Liver (tissue), 9 donors: ENCODE measurements around the gene BTNL8. TPM values are rescaled to one million over a fixed set of nuclear protein-coding genes. Genes with fewer than 3 reads are reported as not detected.

ENCODE experiments used
- DNase-seq: peaks from one replicate; pipeline ENCODE4 v3.0.0-alpha.2; 2017; ENCODE audit warnings: low spot score
- H3K27ac ChIP-seq, 2 donors: one replicate each; pipeline ENCODE4 v1.7.0; 2013; ENCODE audit warnings: inconsistent platforms in 2 of 2, low read length in 2 of 2, control low read depth in 1 of 2, low read depth in 1 of 2, mild to moderate bottlenecking in 1 of 2
- H3K27me3 ChIP-seq, 4 donors: one replicate each; pipeline versions ENCODE4 v1.6.1 to v1.7.0; 2013; ENCODE audit warnings: low read length in 3 of 4, inconsistent platforms in 1 of 4, mild to moderate bottlenecking in 1 of 4, moderate library complexity in 1 of 4; ENCODE audit not compliant: control insufficient read depth in 4 of 4, insufficient read depth in 4 of 4
- H3K36me3 ChIP-seq, 4 donors: one replicate each; pipeline versions ENCODE4 v1.6.1 to v1.7.0; 2013; ENCODE audit warnings: low read length in 3 of 4, mild to moderate bottlenecking in 3 of 4, low read depth in 1 of 4, moderate library complexity in 1 of 4; ENCODE audit not compliant: control insufficient read depth in 4 of 4, insufficient read depth in 3 of 4
- H3K4me1 ChIP-seq, 4 donors: one replicate each; pipeline versions ENCODE4 v1.6.1 to v1.7.0; 2013; ENCODE audit warnings: low read length in 3 of 4, mild to moderate bottlenecking in 3 of 4, moderate library complexity in 1 of 4; ENCODE audit not compliant: control insufficient read depth in 4 of 4, insufficient read depth in 4 of 4
- H3K4me3 ChIP-seq, 3 donors: one replicate each; pipeline versions ENCODE4 v1.6.1 to v1.7.0; 2013; ENCODE audit warnings: low read length in 3 of 3, control low read depth in 1 of 3, low read depth in 1 of 3, mild to moderate bottlenecking in 1 of 3
- H3K9ac ChIP-seq, 2 donors: one replicate each; pipeline ENCODE4 v1.7.0; 2013; ENCODE audit warnings: low read length in 2 of 2, mild to moderate bottlenecking in 2 of 2, moderate library complexity in 2 of 2, control low read depth in 1 of 2, low read depth in 1 of 2
- H3K9me3 ChIP-seq, 4 donors: one replicate each; pipeline versions ENCODE4 v1.6.1 to v1.7.0; 2013; ENCODE audit warnings: low read length in 3 of 4; ENCODE audit not compliant: control insufficient read depth in 4 of 4
- EGR1 ChIP-seq, 2 donors: IDR thresholded peaks; 2 replicates each; pipeline ENCODE4 v1.6.1; 2016 to 2018; ENCODE audit warnings: antibody characterized with exemption in 2 of 2, low read depth in 2 of 2
- FOXA1 ChIP-seq: IDR thresholded peaks from 2 replicates; pipeline ENCODE4 v1.6.1; 2016; ENCODE audit warnings: antibody characterized with exemption
- FOXA2 ChIP-seq: IDR thresholded peaks from 2 replicates; pipeline ENCODE4 v1.6.1; 2016; ENCODE audit warnings: antibody characterized with exemption
- HNF4A ChIP-seq, 2 donors: conservative IDR thresholded peaks; 2 replicates each; pipeline ENCODE4 v1.6.1; 2016; ENCODE audit warnings: antibody characterized with exemption in 2 of 2, mild to moderate bottlenecking in 2 of 2
- HNF4G ChIP-seq: IDR thresholded peaks from 2 replicates; pipeline ENCODE4 v1.6.1; 2016; ENCODE audit warnings: antibody characterized with exemption
- JUND ChIP-seq, 2 donors: IDR thresholded peaks; 2 replicates each; pipeline ENCODE4 v1.6.1; 2016; ENCODE audit warnings: antibody characterized with exemption in 2 of 2
- MAX ChIP-seq: IDR thresholded peaks from 2 replicates; pipeline ENCODE4 v1.6.1; 2016; ENCODE audit warnings: antibody characterized with exemption
- NR2F2 ChIP-seq: IDR thresholded peaks from 2 replicates; pipeline ENCODE4 v1.6.1; 2016; ENCODE audit warnings: antibody characterized with exemption
- RXRA ChIP-seq, 2 donors: IDR thresholded peaks; 2 replicates each; pipeline ENCODE4 v1.6.1; 2017 to 2018; ENCODE audit warnings: antibody characterized with exemption in 2 of 2, mild to moderate bottlenecking in 1 of 2
- SP1 ChIP-seq: IDR thresholded peaks from 2 replicates; pipeline ENCODE4 v1.6.1; 2018; ENCODE audit warnings: antibody characterized with exemption, mild to moderate bottlenecking
- TAF1 ChIP-seq: conservative IDR thresholded peaks from 2 replicates; pipeline ENCODE4 v1.6.1; 2016; ENCODE audit warnings: antibody characterized with exemption, mild to moderate bottlenecking
- YY1 ChIP-seq: IDR thresholded peaks from 2 replicates; pipeline ENCODE4 v1.6.1; 2016; ENCODE audit warnings: antibody characterized with exemption, mild to moderate bottlenecking
- WGBS: extraction: QIAGEN DNeasy Blood & Tissue Kit; methylation state at CpG from one replicate; pipeline ENCODE4 v1.1.7; 2013; 5-methylcytosine and 5-hydroxymethylcytosine counted together
- polyA plus RNA-seq, 2 donors: library from polyadenylated mRNA; stranded (reverse) in 1 of 2; unstranded in 1 of 2; fragments of 200-250 nt in 1 of 2; fragments of >200 nt in 1 of 2; fragmentation: Nextera tagmentation in 1 of 2; extraction: Ambion mirVana in 1 of 2; gene quantifications; one replicate each; pipeline versions ENCODE4 v1.2.1 to v1.2.3, GENCODE V29; 2013 to 2015
- total RNA-seq, 2 donors: library from RNA; depleted of rRNA; stranded (reverse); fragments of >200 nt; gene quantifications; one replicate each; pipeline ENCODE4 v1.2.3, GENCODE V29; 2014
- TF ChIP-seq, protein P1 (sequence below): IDR thresholded peaks from 2 replicates; pipeline ENCODE4 v1.6.1; 2016; ENCODE audit warnings: antibody characterized with exemption
- TF ChIP-seq, protein P2 (sequence below): fragments of 150-350 bp; IDR thresholded peaks from 2 replicates; pipeline ENCODE4 v1.5.1; 2017; ENCODE audit warnings: improper control_type of control experiment, low read depth, low read length; ENCODE audit not compliant: missing input control
- TF ChIP-seq, protein P3 (sequence below): IDR thresholded peaks from 2 replicates; pipeline ENCODE4 v1.6.1; 2016; ENCODE audit warnings: antibody characterized with exemption
- donor health status: healthy.
- donor health status: healthy.
- donor health status: healthy.
- donor health status: healthy.
- donor health status: healthy.

The BTNL8 gene
- total and polyA plus RNA-seq, 4 donors, result 0.14 to 0.67 (median 0.56) TPM

DNA sequence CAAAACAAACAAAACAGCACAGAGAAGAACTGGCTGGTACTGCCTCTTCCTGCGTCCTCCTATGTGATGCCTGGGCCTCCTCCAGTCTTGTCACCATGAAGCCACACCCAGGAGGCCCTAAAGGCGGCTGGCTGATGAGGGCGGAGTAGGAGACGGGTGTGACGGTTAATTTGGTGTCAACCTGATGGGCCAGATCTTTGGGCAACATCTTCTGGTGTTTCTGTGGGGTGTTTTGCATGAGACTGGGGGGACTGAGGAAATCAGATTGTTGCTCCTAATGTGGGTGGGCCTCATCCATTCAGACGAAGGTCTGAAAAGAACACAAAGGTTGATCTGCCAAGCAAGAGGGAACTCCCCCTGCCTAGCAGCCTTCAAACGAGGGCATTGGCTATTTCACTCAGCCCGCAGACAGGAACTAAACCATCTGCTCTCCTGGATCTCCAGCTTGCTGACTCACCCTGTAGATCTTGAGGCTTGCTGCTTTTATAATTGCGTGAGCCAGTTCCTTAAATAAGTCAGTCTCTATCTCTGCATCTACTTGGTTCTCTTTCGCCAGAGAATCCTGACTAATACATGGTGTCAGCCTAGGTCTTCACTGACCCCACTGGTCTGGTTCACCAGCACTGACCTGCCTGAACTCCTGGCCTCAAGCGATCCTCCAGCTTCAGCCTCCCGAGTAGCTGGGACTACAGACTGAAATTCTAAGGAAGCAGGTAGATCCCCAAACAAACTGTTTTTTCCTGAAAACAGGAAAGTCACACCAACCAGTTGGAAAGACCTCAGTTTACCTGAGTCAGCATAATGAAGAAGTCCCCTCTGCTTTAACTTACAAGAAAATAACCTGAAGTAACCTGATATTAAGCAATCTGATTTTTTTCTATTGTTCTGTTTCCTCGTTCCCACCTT lies 25.1 kb upstream of the BTNL8 start:
- no peaks in the 10 kb centered on the region for H3K36me3 ChIP-seq
- no peaks in the 10 kb centered on the region for H3K9me3 ChIP-seq
- TF ChIP-seq NR2F2, result no peak
- TF ChIP-seq SP1, result no peak
- TF ChIP-seq, protein P1, sequence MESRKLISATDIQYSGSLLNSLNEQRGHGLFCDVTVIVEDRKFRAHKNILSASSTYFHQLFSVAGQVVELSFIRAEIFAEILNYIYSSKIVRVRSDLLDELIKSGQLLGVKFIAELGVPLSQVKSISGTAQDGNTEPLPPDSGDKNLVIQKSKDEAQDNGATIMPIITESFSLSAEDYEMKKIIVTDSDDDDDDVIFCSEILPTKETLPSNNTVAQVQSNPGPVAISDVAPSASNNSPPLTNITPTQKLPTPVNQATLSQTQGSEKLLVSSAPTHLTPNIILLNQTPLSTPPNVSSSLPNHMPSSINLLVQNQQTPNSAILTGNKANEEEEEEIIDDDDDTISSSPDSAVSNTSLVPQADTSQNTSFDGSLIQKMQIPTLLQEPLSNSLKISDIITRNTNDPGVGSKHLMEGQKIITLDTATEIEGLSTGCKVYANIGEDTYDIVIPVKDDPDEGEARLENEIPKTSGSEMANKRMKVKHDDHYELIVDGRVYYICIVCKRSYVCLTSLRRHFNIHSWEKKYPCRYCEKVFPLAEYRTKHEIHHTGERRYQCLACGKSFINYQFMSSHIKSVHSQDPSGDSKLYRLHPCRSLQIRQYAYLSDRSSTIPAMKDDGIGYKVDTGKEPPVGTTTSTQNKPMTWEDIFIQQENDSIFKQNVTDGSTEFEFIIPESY, result no peak
- no peak for TF ChIP-seq FOXA1
- TF ChIP-seq FOXA2, result no peak
- TF ChIP-seq EGR1 (IDR thresholded peaks at IDR 0.05; ENCODE audit: low read depth in 2 of 2), result no peak
- TF ChIP-seq TAF1, result no peak
- TF ChIP-seq MAX, result no peak
- TF ChIP-seq, protein P2, sequence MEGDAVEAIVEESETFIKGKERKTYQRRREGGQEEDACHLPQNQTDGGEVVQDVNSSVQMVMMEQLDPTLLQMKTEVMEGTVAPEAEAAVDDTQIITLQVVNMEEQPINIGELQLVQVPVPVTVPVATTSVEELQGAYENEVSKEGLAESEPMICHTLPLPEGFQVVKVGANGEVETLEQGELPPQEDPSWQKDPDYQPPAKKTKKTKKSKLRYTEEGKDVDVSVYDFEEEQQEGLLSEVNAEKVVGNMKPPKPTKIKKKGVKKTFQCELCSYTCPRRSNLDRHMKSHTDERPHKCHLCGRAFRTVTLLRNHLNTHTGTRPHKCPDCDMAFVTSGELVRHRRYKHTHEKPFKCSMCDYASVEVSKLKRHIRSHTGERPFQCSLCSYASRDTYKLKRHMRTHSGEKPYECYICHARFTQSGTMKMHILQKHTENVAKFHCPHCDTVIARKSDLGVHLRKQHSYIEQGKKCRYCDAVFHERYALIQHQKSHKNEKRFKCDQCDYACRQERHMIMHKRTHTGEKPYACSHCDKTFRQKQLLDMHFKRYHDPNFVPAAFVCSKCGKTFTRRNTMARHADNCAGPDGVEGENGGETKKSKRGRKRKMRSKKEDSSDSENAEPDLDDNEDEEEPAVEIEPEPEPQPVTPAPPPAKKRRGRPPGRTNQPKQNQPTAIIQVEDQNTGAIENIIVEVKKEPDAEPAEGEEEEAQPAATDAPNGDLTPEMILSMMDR, result no peak
- DNase-seq, result peak; percentile 69
- no peak overlapping the region for H3K27ac ChIP-seq
- H3K4me3 ChIP-seq, result no peak overlapping the region
- WGBS, result 72% methylated on average over 13 of the region's 13 CpGs
- no peaks in the 10 kb centered on the region for H3K4me1 ChIP-seq
- no peaks in the 10 kb centered on the region for H3K27me3 ChIP-seq
- no peak overlapping the region for H3K9ac ChIP-seq

- WGBS, result 77% methylated on average over 12 of the region's 12 CpGs
- H3K9ac ChIP-seq, result no peak overlapping the region
- H3K27ac ChIP-seq, result no peak overlapping the region
- H3K4me3 ChIP-seq, result no peak overlapping the region
- DNase-seq, result no peak
- no peaks in the 10 kb centered on the region for H3K9me3 ChIP-seq
- no peaks in the 10 kb centered on the region for H3K27me3 ChIP-seq
- H3K4me1 ChIP-seq, result no peaks in the 10 kb centered on the region
- TF ChIP-seq JUND (IDR thresholded peaks at IDR 0.05) (no peak), YY1 (no peak), RXRA (IDR thresholded peaks at IDR 0.05) (no peak), TAF1 (no peak), HNF4G (no peak), NR2F2 (no peak), HNF4A (conservative IDR thresholded peaks at IDR 0.05) (no peak), SP1 (no peak), FOXA1 (no peak), MAX (no peak)
- TF ChIP-seq, protein P2, result no peak
- TF ChIP-seq, protein P3, sequence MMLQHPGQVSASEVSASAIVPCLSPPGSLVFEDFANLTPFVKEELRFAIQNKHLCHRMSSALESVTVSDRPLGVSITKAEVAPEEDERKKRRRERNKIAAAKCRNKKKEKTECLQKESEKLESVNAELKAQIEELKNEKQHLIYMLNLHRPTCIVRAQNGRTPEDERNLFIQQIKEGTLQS, result no peak
- H3K36me3 ChIP-seq, result no peaks in the 10 kb centered on the region
These were observed 24.0 kb upstream of the BTNL8 start for GRCh38 chr5:180874804-180875582.
